HuH-7 (cell line): ENCODE results near the gene FBXO11.
"Not testable (repeated sequence)": the region's sequence is repeated elsewhere in the genome, so short reads cannot be mapped to it uniquely, and the experiment has no call there.

Experiments
- DNase-seq: peaks from one replicate; pipeline ENCODE4 v3.0.0; 2011; ENCODE audit warnings: low spot score

Gene FBXO11

GRCh38 chr2:47906157-47907038 lies at the start of gene FBXO11:
Gene FBXO11, minus strand, starts transcription at chr2:47906498. Its CDS starts 778 bp downstream, at chr2:47905720.
- peak; percentile 70 for DNase-seq

- DNase-seq = no peak
These were observed 44.3 kb upstream of the FBXO11 start for GRCh38 chr2:47950340-47951301.

- DNase-seq = no peak
These were observed 40.3 kb upstream of the FBXO11 start for GRCh38 chr2:47946593-47946992.

- DNase-seq = no peak
These were observed 38.9 kb upstream of the FBXO11 start for GRCh38 chr2:47945046-47945781.

- DNase-seq = no peak
These were observed 35.6 kb upstream of the FBXO11 start for GRCh38 chr2:47941936-47942335.

- DNase-seq = no peak
These were observed 31.4 kb upstream of the FBXO11 start for GRCh38 chr2:47937677-47938076.

- no peak for DNase-seq
These were observed 28.8 kb upstream of the FBXO11 start for GRCh38 chr2:47935071-47935470.

GRCh38 chr2:47918043-47918442 lies 11.7 kb upstream of the FBXO11 start:
- DNase-seq = no peak

- no peak for DNase-seq
These were observed 11.1 kb upstream of the FBXO11 start for GRCh38 chr2:47917276-47917961.

- DNase-seq = no peak
These were observed 10.1 kb upstream of the FBXO11 start for GRCh38 chr2:47916412-47916811.

GRCh38 chr2:47910662-47911061 lies 4.4 kb upstream of the FBXO11 start:
- DNase-seq = not testable (repeated sequence)

- no peak for DNase-seq
These were observed 2.4 kb upstream of the FBXO11 start for GRCh38 chr2:47908682-47909081.

GRCh38 chr2:47907039-47907781 lies 912 bp upstream of the FBXO11 start:
- no peak for DNase-seq

GRCh38 chr2:47905386-47906156 lies 727 bp downstream of the FBXO11 start:
- peak; percentile 5 for DNase-seq

GRCh38 chr2:47903781-47904490 lies 2.4 kb downstream of the FBXO11 start:
- no peak for DNase-seq

GRCh38 chr2:47901892-47902291 lies 4.4 kb downstream of the FBXO11 start:
- DNase-seq = not testable (repeated sequence)

- DNase-seq = no peak
These were observed 5.4 kb downstream of the FBXO11 start for GRCh38 chr2:47900857-47901256.

- no peak for DNase-seq
These were observed 6.1 kb downstream of the FBXO11 start for GRCh38 chr2:47899915-47900816.
